Endothelial cell of umbilical vein (primary cell): ENCODE data around the gene SYT6. TPM values are rescaled to one million over a fixed set of nuclear protein-coding genes. Genes with fewer than 3 reads are reported as not detected.

Experiments used
- BruUV-seq: library from RNA; stranded (reverse); fragments of 400-500 nt; replicated peaks from 2 replicates; lab custom pipeline; 2021; lab: Mats Ljungman, UMichigan
- CTCF ChIA-PET: fragments of 300-600, 350-600 bp; sonication (Branson Sonifier 250); formaldehyde crosslinking; loops from one replicate; lab custom pipeline; 2021; ENCODE audit warnings: antibody characterized with exemption, inconsistent platforms; lab: Charles Lee
- POLR2A ChIA-PET: fragments of 300-600, 350-600 bp; sonication (Branson Sonifier 250); formaldehyde crosslinking; loops from one replicate; lab custom pipeline; 2021; ENCODE audit warnings: antibody characterized with exemption, inconsistent platforms; lab: Charles Lee
- DNase-seq: peaks from one replicate; pipeline ENCODE4 v3.0.0-alpha.2; 2011; ENCODE audit warnings: low read depth, low spot score
- FAIRE-seq: peaks from 2 replicates; lab custom pipeline; 2011; peaks lifted over from hg19 to GRCh38; lab: Jason Lieb, UNC
- H2AFZ ChIP-seq: 2 replicates; pipeline ENCODE4 v1.6.0; 2012; ENCODE audit warnings: low read depth, low read length, control low read depth, inconsistent platforms
- H3K27ac ChIP-seq: 2 replicates; pipeline ENCODE4 v1.5.1; 2011; ENCODE audit warnings: low read depth, mild to moderate bottlenecking, control low read depth, low read length, moderate library complexity; ENCODE audit not compliant: insufficient read depth
- H3K27me3 ChIP-seq, 2 experiments: 2 replicates each; pipeline versions ENCODE4 v1.6.0 to v1.6.1; 2011; ENCODE audit warnings: low read length in 2 of 2, mixed read lengths in 1 of 2; ENCODE audit not compliant: control insufficient read depth in 2 of 2, insufficient read depth in 2 of 2
- H3K36me3 ChIP-seq, 2 experiments: 2 replicates in 1 of 2; 3 replicates in 1 of 2; pipeline ENCODE4 v1.5.1; 2011; ENCODE audit warnings: low read length in 2 of 2, mild to moderate bottlenecking in 1 of 2, moderate library complexity in 1 of 2; ENCODE audit not compliant: control insufficient read depth in 2 of 2, insufficient read depth in 2 of 2; ENCODE audit errors: extremely low read depth in 1 of 2
- H3K4me1 ChIP-seq: 3 replicates; pipeline ENCODE4 v1.5.1; 2011; ENCODE audit warnings: mild to moderate bottlenecking, low read length; ENCODE audit not compliant: control insufficient read depth, insufficient read depth; ENCODE audit errors: extremely low read depth
- H3K4me2 ChIP-seq: 2 replicates; pipeline ENCODE4 v1.6.1; 2011; ENCODE audit warnings: low read length, control low read depth, mixed read lengths; ENCODE audit not compliant: insufficient read depth
- H3K4me3 ChIP-seq, 3 experiments: fragments of 200-600 bp in 1 of 3; sonication (generic), shearing (Covaris generic) in 1 of 3; replicated peaks in 1 of 3; 2 replicates each; pipeline ENCODE4 v1.5.1; 2011 to 2016; ENCODE audit warnings: control low read depth in 3 of 3, low read length in 3 of 3, mild to moderate bottlenecking in 2 of 3, inconsistent platforms in 1 of 3, low read depth in 1 of 3, moderate library complexity in 1 of 3; ENCODE audit not compliant: insufficient read depth in 1 of 3
- H3K79me2 ChIP-seq: 2 replicates; pipeline ENCODE4 v1.6.0; 2012; ENCODE audit warnings: low read length, inconsistent platforms; ENCODE audit not compliant: control insufficient read depth, insufficient read depth
- H3K9ac ChIP-seq: replicated peaks from 2 replicates; pipeline ENCODE3; 2011; ENCODE audit warnings: low read length, control low read depth; ENCODE audit not compliant: insufficient read depth; ENCODE audit errors: extremely low read depth
- H3K9me1 ChIP-seq: replicated peaks from 3 replicates; pipeline ENCODE4 v1.6.0; 2011; ENCODE audit warnings: mild to moderate bottlenecking, low read length; ENCODE audit not compliant: control insufficient read depth, insufficient read depth; ENCODE audit errors: extremely low read depth
- H3K9me3 ChIP-seq: replicated peaks from 2 replicates; pipeline ENCODE4 v1.5.1; 2012; ENCODE audit warnings: low read length, inconsistent platforms; ENCODE audit not compliant: control insufficient read depth, insufficient read depth
- H4K20me1 ChIP-seq: replicated peaks from 2 replicates; pipeline ENCODE3; 2011; ENCODE audit warnings: mild to moderate bottlenecking, low read length; ENCODE audit not compliant: control insufficient read depth, insufficient read depth; ENCODE audit errors: extremely low read depth
- CTCF ChIP-seq, 2 donors: IDR thresholded peaks; 1 replicate in 1 of 2; 2 replicates in 1 of 2; pipeline ENCODE4 v1.5.1; 2011; ENCODE audit warnings: low read length in 2 of 2, mild to moderate bottlenecking in 2 of 2, moderate library complexity in 2 of 2, control low read depth in 1 of 2, inconsistent platforms in 1 of 2, low read depth in 1 of 2; ENCODE audit not compliant: insufficient read depth in 1 of 2; ENCODE audit errors: extremely low read depth in 1 of 2
- EZH2 ChIP-seq: IDR thresholded peaks from 2 replicates; pipeline ENCODE4 v1.6.1; 2012; ENCODE audit warnings: borderline replicate concordance, low read depth, mild to moderate bottlenecking, moderate library complexity, low read length, inconsistent platforms; ENCODE audit not compliant: severe bottlenecking
- FOS ChIP-seq: IDR thresholded peaks from 2 replicates; pipeline ENCODE4 v1.6.1; 2011; ENCODE audit warnings: mild to moderate bottlenecking, low read length, moderate library complexity, borderline replicate concordance; ENCODE audit not compliant: insufficient read depth
- GATA2 ChIP-seq: IDR thresholded peaks from 2 replicates; pipeline ENCODE4 v1.7.0; 2011; ENCODE audit warnings: low read depth, mild to moderate bottlenecking, moderate library complexity, mixed read lengths, low read length; ENCODE audit not compliant: insufficient read length, insufficient read depth
- JUN ChIP-seq: IDR thresholded peaks from 2 replicates; pipeline ENCODE4 v1.6.1; 2011; ENCODE audit warnings: borderline replicate concordance, low read depth; ENCODE audit not compliant: insufficient read length, insufficient read depth
- MAX ChIP-seq: IDR thresholded peaks from 2 replicates; pipeline ENCODE4 v1.6.1; 2011; ENCODE audit not compliant: insufficient read depth, insufficient read length
- MYC ChIP-seq: IDR thresholded peaks from one replicate; pipeline ENCODE4 v1.6.1; 2011; ENCODE audit warnings: mild to moderate bottlenecking, low read depth, low read length
- POLR2A ChIP-seq: IDR thresholded peaks from 2 replicates; pipeline ENCODE4 v1.6.1; 2012; ENCODE audit warnings: low read depth, mild to moderate bottlenecking, control low read depth, low read length
- POLR2AphosphoS5 ChIP-seq: IDR thresholded peaks from 2 replicates; pipeline ENCODE4 v1.6.1; 2012; ENCODE audit warnings: low read depth, mild to moderate bottlenecking, control low read depth, low read length, moderate library complexity; ENCODE audit not compliant: insufficient read depth
- dilution Hi-C: fragments of 300-500 bp; cut with MboI; formaldehyde crosslinking; loops from one replicate; pipeline ENCODE4 v1.15.0; 2019; ENCODE audit warnings: low sequenced_read_pairs; ENCODE audit not compliant: extremely low pct_ligation_motif_present
- intact Hi-C: fragments of 100-400 bp; cut with micrococcal nuclease; formaldehyde crosslinking; loops from one replicate; pipeline ENCODE4 v1.10.0; 2022
- polyA plus RNA-seq, 4 experiments: library from polyadenylated mRNA; depleted of rRNA in 3 of 4; stranded (reverse) in 3 of 4; unstranded in 1 of 4; fragments of >200 nt; gene quantifications; 2 replicates each; pipeline versions ENCODE4 v1.2.1 to v1.2.3, GENCODE V29; 2011 to 2012; ENCODE audit warnings: missing spikeins in 1 of 4
- total RNA-seq: library from RNA; stranded (reverse); gene quantifications from 2 replicates; pipeline ENCODE4 v1.2.3, GENCODE V29; 2021

Gene SYT6
- total and polyA plus RNA-seq, 2 donors (not counting 3 experiments of a cell fraction or from before 2014, with no cell fraction given), result 0.04 TPM; not detected in 1

GRCh38 chr1:114114185-114115094 is 39.2 kb downstream of the SYT6 start:
- Histone ChIP-seq H3K4me3 (no peak overlapping the region), H3K27me3 (no peaks in the 10 kb centered on the region), H4K20me1 (no peaks in the 10 kb centered on the region), H3K9me3 (no peaks in the 10 kb centered on the region), H3K9ac (no peak overlapping the region), H3K79me2 (no peaks in the 10 kb centered on the region), H3K9me1 (no peaks in the 10 kb centered on the region), H2AFZ (no peak overlapping the region), H3K27ac (no peak overlapping the region), H3K4me1 (no peaks in the 10 kb centered on the region), H3K36me3 (no peaks in the 10 kb centered on the region), H3K4me2 (no peak overlapping the region)
- dilution Hi-C loops (no loop called here), intact Hi-C loops (no loop called here)
- POLR2A ChIA-PET, result no interaction called here
- no peak for FAIRE-seq
- no peak for DNase-seq
- TF ChIP-seq POLR2A (no peak), CTCF (IDR thresholded peaks at IDR 0.05; ENCODE audit: extremely low read depth in 1 of 2, insufficient read depth in 1 of 2, low read depth in 1 of 2, low read length in 2 of 2) (no peak), FOS (no peak), MAX (no peak), EZH2 (no peak), POLR2AphosphoS5 (no peak), MYC (no peak), GATA2 (no peak), JUN (no peak)
- CTCF ChIA-PET, result interaction anchor here (0.8 to 2.4 kb wide), 2 partner anchors 8 to 136 kb away, joined by 3 to 5 read pairs; partner anchors contain the start of gene OLFML3
- BruUV-seq, result no TSS peak
